ENCODE results near the gene NEDD8. TPM values are rescaled to one million over a fixed set of nuclear protein-coding genes. Genes with fewer than 3 reads are reported as not detected.

NEDD8 gene
- total RNA-seq, 2 experiments from 2014 or later = 42.0 to 43.5 TPM

GRCh38 chr14:24171422-24172260 is 60.5 kb downstream of the NEDD8 start, which contains the start of gene REC8:
Gene REC8, plus strand, starts transcription at chr14:24172080. Its CDS starts 473 bp downstream, at chr14:24172553.
- ChIA-PET CTCF (interaction anchor here (0.6 to 1.8 kb wide), 3 partner anchors 10 to 1114 kb away, joined by 3 to 9 read pairs (median 6); partner anchors contain the start of gene IRF9), POLR2A (interaction anchor here (0.6 to 5.4 kb wide), 12 partner anchors 10 to 620 kb away, joined by 3 to 53 read pairs (median 6); partner anchors contain the start of genes DCAF11, EMC9, IPO4 and IRF9)
- Histone ChIP-seq H3K4me1 (ENCODE audit: insufficient read depth, low read length) (peaks cover 21% of the 10 kb centered on the region), H3K27ac (ENCODE audit: low read depth in 1 of 2, low read length in 2 of 2) (peak within 1 kb of the TSS; percentile 29 to 44), H3K36me3 (ENCODE audit: insufficient read depth, low read length) (peaks cover 37% of the 10 kb centered on the region), H3K27me3 (ENCODE audit: control insufficient read depth in 1 of 2, insufficient read depth in 2 of 2, low read length in 2 of 2) (no peaks in the 10 kb centered on the region), H3K4me3 (ENCODE audit: low read length) (peak within 1 kb of the TSS; percentile 56), H3K9me3 (ENCODE audit: control insufficient read depth in 1 of 2, insufficient read depth in 1 of 2, low read length in 2 of 2) (no peaks in the 10 kb centered on the region)
- Mint-ChIP-seq H3K4me3 (peak within 1 kb of the TSS; percentile 89), H3K9me3 (no peaks in the 10 kb centered on the region), H3K27ac (peak within 1 kb of the TSS; percentile 79), H3K36me3 (ENCODE audit: low read depth) (peaks cover 55% of the 10 kb centered on the region), H3K4me1 (ENCODE audit: low read depth) (peaks cover 42% of the 10 kb centered on the region), H3K27me3 (no peaks in the 10 kb centered on the region)
- ATAC-seq (ENCODE audit: poor library complexity) (peak; percentile 83), DNase-seq (peak; percentile 54 to 85 (median 70))
- no peak for TF ChIP-seq CTCF (IDR thresholded peaks at IDR 0.05)
- intact Hi-C loops (cut with DNase I, micrococcal nuclease) = no loop called here

GRCh38 chr14:24167469-24168114 is 64.6 kb downstream of the NEDD8 start:
- ChIA-PET POLR2A (no interaction called here), CTCF (no interaction called here)
- Mint-ChIP-seq H3K27me3 (no peaks in the 10 kb centered on the region), H3K27ac (peak overlapping the region; percentile 76), H3K36me3 (ENCODE audit: low read depth) (peaks cover 69% of the 10 kb centered on the region), H3K4me1 (ENCODE audit: low read depth) (peaks cover 52% of the 10 kb centered on the region), H3K9me3 (no peaks in the 10 kb centered on the region), H3K4me3 (no peak overlapping the region)
- Histone ChIP-seq H3K4me1 (ENCODE audit: insufficient read depth, low read length) (peaks cover 52% of the 10 kb centered on the region), H3K27me3 (ENCODE audit: control insufficient read depth in 1 of 2, insufficient read depth in 2 of 2, low read length in 2 of 2) (no peaks in the 10 kb centered on the region), H3K27ac (ENCODE audit: low read depth in 1 of 2, low read length in 2 of 2) (no peak overlapping the region), H3K9me3 (ENCODE audit: control insufficient read depth in 1 of 2, insufficient read depth in 1 of 2, low read length in 2 of 2) (no peaks in the 10 kb centered on the region), H3K36me3 (ENCODE audit: insufficient read depth, low read length) (peaks cover 63% of the 10 kb centered on the region), H3K4me3 (ENCODE audit: low read length) (no peak overlapping the region)
- intact Hi-C loops (cut with DNase I, micrococcal nuclease) = no loop called here
- DNase-seq (no peak), ATAC-seq (ENCODE audit: poor library complexity) (no peak)
- no peak for TF ChIP-seq CTCF (IDR thresholded peaks at IDR 0.05)

Other genes starting within 250 kb of the NEDD8 start
- 1 to 10 TPM; 8.3 to 8.7 TPM for gene DHRS4L2, start 243.4 kb downstream of the NEDD8 start, total RNA-seq
- under 1 TPM; 0.05 to 0.11 TPM for gene CARMIL3, start 180.4 kb downstream of the NEDD8 start, total RNA-seq
- not detected for gene CPNE6, start 160.8 kb downstream of the NEDD8 start, total RNA-seq
- gene PCK2, start 138.1 kb downstream of the NEDD8 start, total RNA-seq = 1 to 10 TPM; 5.2 to 7.4 TPM
- gene DCAF11, start 117.6 kb downstream of the NEDD8 start, total RNA-seq = 10 to 100 TPM; 74.8 to 75.3 TPM
- gene NRL, start 117.4 kb downstream of the NEDD8 start, total RNA-seq = 1 to 10 TPM; 1.6 to 1.9 TPM
- 1 to 10 TPM; 1.5 to 1.7 TPM for gene FITM1, start 101.7 kb downstream of the NEDD8 start, total RNA-seq
- 100 to 1,000 TPM; 166 to 171 TPM for gene PSME1, start 96.2 kb downstream of the NEDD8 start, total RNA-seq
- 10 to 100 TPM; 11.8 to 13.1 TPM for gene EMC9, start 90.8 kb downstream of the NEDD8 start, total RNA-seq
- 10 to 100 TPM; 81.7 to 83.2 TPM for gene PSME2, start 85.8 kb downstream of the NEDD8 start, total RNA-seq
- gene RNF31, start 84.9 kb downstream of the NEDD8 start, total RNA-seq = 10 to 100 TPM; 46.0 to 57.8 TPM
- gene IRF9, start 71.1 kb downstream of the NEDD8 start, total RNA-seq = 100 to 1,000 TPM; 248 to 262 TPM
- gene REC8, start 60.3 kb downstream of the NEDD8 start, total RNA-seq = 100 to 1,000 TPM; 105 to 107 TPM
- gene IPO4, start 43.6 kb downstream of the NEDD8 start, total RNA-seq = 10 to 100 TPM; 36.6 to 37.9 TPM
- 10 to 100 TPM; 12.9 to 13.0 TPM for gene TM9SF1, start 36.9 kb downstream of the NEDD8 start, total RNA-seq
- gene TSSK4, start 26.7 kb downstream of the NEDD8 start, total RNA-seq = under 1 TPM; 0.30 to 0.64 TPM
- gene CHMP4A, start 18.9 kb downstream of the NEDD8 start, total RNA-seq = 10 to 100 TPM; 73.4 to 80.1 TPM
- 1 to 10 TPM; 3.2 to 3.7 TPM for gene MDP1, start 16.3 kb downstream of the NEDD8 start, total RNA-seq
- gene GMPR2, start 562 bp upstream of the NEDD8 start, total RNA-seq = 10 to 100 TPM; 22.2 to 24.8 TPM
- gene TINF2, start 10.3 kb upstream of the NEDD8 start, total RNA-seq = 100 to 1,000 TPM; 110 to 113 TPM
- gene TGM1, start 30.8 kb upstream of the NEDD8 start, total RNA-seq = 1 to 10 TPM; 3.5 to 3.9 TPM
- 10 to 100 TPM; 52.3 to 55.2 TPM for gene RABGGTA, start 39.2 kb upstream of the NEDD8 start, total RNA-seq
- 10 to 100 TPM; 21.5 to 23.5 TPM for gene DHRS1, start 67.4 kb upstream of the NEDD8 start, total RNA-seq
- gene NOP9, start 67.5 kb upstream of the NEDD8 start, total RNA-seq = 10 to 100 TPM; 25.9 to 27.5 TPM
- 1 to 10 TPM; 7.4 to 9.2 TPM for gene CIDEB, start 75.6 kb upstream of the NEDD8 start, total RNA-seq
- 10 to 100 TPM; 16.4 to 18.2 TPM for gene LTB4R2, start 77.8 kb upstream of the NEDD8 start, total RNA-seq
- 10 to 100 TPM; 15.6 to 18.3 TPM for gene LTB4R, start 79.1 kb upstream of the NEDD8 start, total RNA-seq
- 1 to 10 TPM; 4.7 to 5.9 TPM for gene ADCY4, start 102.7 kb upstream of the NEDD8 start, total RNA-seq
- gene RIPK3, start 107.6 kb upstream of the NEDD8 start, total RNA-seq = 10 to 100 TPM; 18.1 to 18.9 TPM
- not detected for gene NFATC4, start 135.8 kb upstream of the NEDD8 start, total RNA-seq
- gene NYNRIN, start 166.6 kb upstream of the NEDD8 start, total RNA-seq = under 1 TPM; 0.08 to 0.25 TPM
- gene CBLN3, start 197.3 kb upstream of the NEDD8 start, total RNA-seq = 1 to 10 TPM; 1.6 to 1.7 TPM
- gene KHNYN, start 197.6 kb upstream of the NEDD8 start, total RNA-seq = 100 to 1,000 TPM; 170 to 173 TPM
- gene SDR39U1, start 210.4 kb upstream of the NEDD8 start, total RNA-seq = 10 to 100 TPM; 71.7 to 74.7 TPM

Data from CD4-positive, alpha-beta T cell (primary cell).